HepG2 (cell line): ENCODE data around the gene ALPL. TPM values are rescaled to one million over a fixed set of nuclear protein-coding genes. Genes with fewer than 3 reads are reported as not detected.

Experiments used
- ATAC-seq: fragments of 200-7000 bp; cut with Tn5 transposase; 3 replicates; pipeline ENCODE4 v1.9.1; 2020; ENCODE audit warnings: mild to moderate bottlenecking, moderate library complexity
- BruUV-seq: library from RNA; stranded (reverse); fragments of 400-500 nt; replicated peaks from 2 replicates; lab custom pipeline; 2021; lab: Mats Ljungman, UMichigan
- CTCF ChIA-PET: fragments of 300-600 bp; formaldehyde crosslinking; extraction: SDS; loops from one replicate; lab custom pipeline; 2021; ENCODE audit warnings: low total read pairs, inconsistent platforms, low intra/inter-chr PET ratio; lab: Yijun Ruan, JAX
- POLR2A ChIA-PET: fragments of 350-600 bp; sonication (Branson Sonifier 250); formaldehyde crosslinking; loops from one replicate; lab custom pipeline; 2020; ENCODE audit warnings: antibody characterized with exemption, inconsistent platforms; lab: Yijun Ruan, JAX
- DNase-seq: peaks from one replicate; pipeline ENCODE4 v3.0.0-alpha.2; 2015; ENCODE audit warnings: low spot score
- FAIRE-seq: peaks from 3 replicates; lab custom pipeline; 2011; peaks lifted over from hg19 to GRCh38; lab: Jason Lieb, UNC
- H2AFZ ChIP-seq: one replicate; pipeline ENCODE4 v1.6.1; 2011; ENCODE audit warnings: low read length, inconsistent platforms
- H3K27ac ChIP-seq: fragments of 300-600 bp; 3 replicates; pipeline ENCODE4 v1.8.0; 2011; ENCODE audit warnings: mixed run types, mild to moderate bottlenecking, mixed read lengths, low read length, inconsistent platforms; ENCODE audit not compliant: insufficient read depth; ENCODE audit errors: extremely low read length
- H3K27me3 ChIP-seq, 2 experiments: fragments of 200-600 bp in 1 of 2; 2 replicates in 1 of 2; 3 replicates in 1 of 2; pipeline versions ENCODE4 v1.6.0 to v1.8.0; 2011; ENCODE audit warnings: low read length in 2 of 2, mild to moderate bottlenecking in 2 of 2, moderate library complexity in 2 of 2, inconsistent platforms in 1 of 2; ENCODE audit not compliant: insufficient read depth in 2 of 2, control insufficient read depth in 1 of 2
- H3K36me3 ChIP-seq, 2 experiments: fragments of 200-600 bp in 1 of 2; replicated peaks in 1 of 2; 2 replicates in 1 of 2; 3 replicates in 1 of 2; pipeline versions ENCODE4 v1.5.1 to v1.8.0; 2011; ENCODE audit warnings: low read length in 2 of 2, inconsistent platforms in 1 of 2; ENCODE audit not compliant: insufficient read depth in 2 of 2, control insufficient read depth in 1 of 2
- H3K4me1 ChIP-seq: 2 replicates; pipeline ENCODE4 v1.5.1; 2012; ENCODE audit warnings: low read length, inconsistent platforms; ENCODE audit not compliant: insufficient read depth
- H3K4me2 ChIP-seq: 2 replicates; pipeline ENCODE4 v1.6.0; 2011; ENCODE audit warnings: low read depth, low read length, inconsistent platforms
- H3K4me3 ChIP-seq, 3 experiments: fragments of 200-600 bp in 1 of 3; sonication (generic), shearing (Covaris generic) in 1 of 3; replicated peaks in 1 of 3; 2 replicates each; pipeline ENCODE4 v1.5.1; 2011 to 2016; ENCODE audit warnings: low read length in 3 of 3, inconsistent platforms in 2 of 3, low read depth in 2 of 3, mild to moderate bottlenecking in 2 of 3, control low read depth in 1 of 3, mixed read lengths in 1 of 3; ENCODE audit not compliant: insufficient read depth in 1 of 3
- H3K79me2 ChIP-seq: one replicate; pipeline ENCODE4 v1.6.1; 2011; ENCODE audit warnings: low read length, inconsistent platforms; ENCODE audit not compliant: insufficient read depth
- H3K9ac ChIP-seq: 2 replicates; pipeline ENCODE4 v1.6.0; 2011; ENCODE audit warnings: mild to moderate bottlenecking, low read depth, low read length, inconsistent platforms; ENCODE audit not compliant: insufficient read depth
- H3K9me3 ChIP-seq: 2 replicates; pipeline ENCODE4 v1.5.1; 2012; ENCODE audit warnings: mild to moderate bottlenecking, low read length
- H4K20me1 ChIP-seq: 2 replicates; pipeline ENCODE4 v1.6.0; 2011; ENCODE audit warnings: inconsistent platforms, mild to moderate bottlenecking, low read length, moderate library complexity; ENCODE audit not compliant: insufficient read depth
- BATF2 ChIP-seq: sonication (generic); formaldehyde crosslinking; IDR thresholded peaks from 2 replicates; pipeline ENCODE4 v1.8.0; 2022; ENCODE audit warnings: mild to moderate bottlenecking, missing genetic modification reagents, moderate library complexity
- BHLHE40 ChIP-seq: IDR thresholded peaks from 2 replicates; pipeline ENCODE4 v1.6.1; 2011; ENCODE audit warnings: low read length, improper control_type of control experiment
- HHEX ChIP-seq: IDR thresholded peaks from 2 replicates; pipeline ENCODE4 v1.6.1; 2016; ENCODE audit warnings: control low read depth
- HMGA1 ChIP-seq: sonication (generic); formaldehyde crosslinking; conservative IDR thresholded peaks from 2 replicates; pipeline ENCODE4 v1.4.0; 2020; ENCODE audit warnings: missing genetic modification reagents
- HNRNPLL ChIP-seq: fragments of 200-400 bp; formaldehyde crosslinking; IDR thresholded peaks from 2 replicates; pipeline ENCODE4 v1.6.1; 2017; ENCODE audit warnings: mild to moderate bottlenecking, low read depth, low read length; ENCODE audit not compliant: poor library complexity, severe bottlenecking
- IRX3 ChIP-seq: sonication (generic); formaldehyde crosslinking; IDR thresholded peaks from 2 replicates; pipeline ENCODE4 v1.8.1; 2023; ENCODE audit warnings: mild to moderate bottlenecking, low read depth, missing genetic modification reagents, borderline replicate concordance
- RAD21 ChIP-seq: fragments of 450-650 bp; formaldehyde crosslinking; IDR thresholded peaks from 2 replicates; pipeline ENCODE4 v1.5.0; 2020; ENCODE audit warnings: mild to moderate bottlenecking
- TSC22D2 ChIP-seq: sonication (generic); formaldehyde crosslinking; IDR thresholded peaks from 2 replicates; pipeline ENCODE4 v1.5.1; 2020; ENCODE audit warnings: missing genetic modification reagents, mild to moderate bottlenecking, borderline replicate concordance
- ZBTB2 ChIP-seq: sonication (generic); formaldehyde crosslinking; IDR thresholded peaks from 2 replicates; pipeline ENCODE4 v1.8.0; 2022; ENCODE audit warnings: low read depth, missing genetic modification reagents
- ZNF225 ChIP-seq: sonication (generic); formaldehyde crosslinking; IDR thresholded peaks from 2 replicates; pipeline ENCODE4 v1.4.0; 2020; ENCODE audit warnings: mild to moderate bottlenecking, missing genetic modification reagents
- ZNF468 ChIP-seq: sonication (generic); formaldehyde crosslinking; IDR thresholded peaks from 2 replicates; pipeline ENCODE4 v1.8.0; 2022; ENCODE audit warnings: mild to moderate bottlenecking, moderate library complexity, missing genetic modification reagents
- ZNF552 ChIP-seq: sonication (generic); formaldehyde crosslinking; IDR thresholded peaks from 2 replicates; pipeline ENCODE4 v1.9.0; 2022; ENCODE audit warnings: missing genetic modification reagents, mild to moderate bottlenecking, borderline replicate concordance
- ZNF784 ChIP-seq: sonication (generic); formaldehyde crosslinking; IDR thresholded peaks from 2 replicates; pipeline ENCODE4 v1.5.1; 2020; ENCODE audit warnings: missing genetic modification reagents, mild to moderate bottlenecking, borderline replicate concordance
- WGBS: methylation state at CpG from one replicate; pipeline ENCODE4 v1.1.6; 2017; ENCODE audit warnings: low lambda C conversion rate; 5-methylcytosine and 5-hydroxymethylcytosine counted together
- in situ Hi-C: cut with HindIII; loops from 2 replicates; pipeline ENCODE4 v1.10.0; 2017; ENCODE audit warnings: low pct_unique_long_range_greater_than_20kb; ENCODE audit not compliant: extremely low pct_ligation_motif_present
- intact Hi-C: fragments of 100-400 bp; cut with micrococcal nuclease; formaldehyde crosslinking; loops from one replicate; pipeline ENCODE4 v1.10.0; 2022; ENCODE audit not compliant: unreplicated experiment
- polyA plus RNA-seq, 8 experiments: library from polyadenylated mRNA; depleted of rRNA in 3 of 8; stranded (reverse) in 7 of 8; unstranded in 1 of 8; fragments of >200 nt; fragmentation: Illumina TruSeq in 4 of 8; extraction: Trizol in 4 of 8; gene quantifications; 2 replicates each; pipeline versions ENCODE4 v1.2.1 to v1.2.3, GENCODE V29; 2011 to 2016; ENCODE audit warnings: low read depth in 4 of 8, missing spikeins in 1 of 8, mixed read lengths in 1 of 8; ENCODE audit not compliant: insufficient read depth in 1 of 8
- total RNA-seq, 5 experiments: library from RNA; depleted of rRNA; stranded (reverse); fragments of >200 nt; fragmentation: Illumina TruSeq; extraction: Trizol; gene quantifications; 2 replicates each; pipeline ENCODE4 v1.2.3, GENCODE V29; 2016; ENCODE audit warnings: low read depth in 1 of 5

Gene ALPL
- total and polyA plus RNA-seq, 2 of the 13 experiments (the other 11 are each of a cell fraction or from before 2014, with no cell fraction given) = 0.12 TPM; not detected in 1

GRCh38 chr1:21552715-21553114 lies 43.5 kb downstream of the ALPL start (continued):
- TF ChIP-seq RAD21 (CRISPR knock-in tag) (no peak), ZNF784 (CRISPR knock-in tag) (no peak), ZNF468 (CRISPR knock-in tag) (no peak), ZNF552 (no peak), HNRNPLL (no peak), ZBTB2 (no peak), ZNF225 (CRISPR knock-in tag) (no peak), IRX3 (CRISPR knock-in tag) (no peak), TSC22D2 (CRISPR knock-in tag) (no peak)

DNA sequence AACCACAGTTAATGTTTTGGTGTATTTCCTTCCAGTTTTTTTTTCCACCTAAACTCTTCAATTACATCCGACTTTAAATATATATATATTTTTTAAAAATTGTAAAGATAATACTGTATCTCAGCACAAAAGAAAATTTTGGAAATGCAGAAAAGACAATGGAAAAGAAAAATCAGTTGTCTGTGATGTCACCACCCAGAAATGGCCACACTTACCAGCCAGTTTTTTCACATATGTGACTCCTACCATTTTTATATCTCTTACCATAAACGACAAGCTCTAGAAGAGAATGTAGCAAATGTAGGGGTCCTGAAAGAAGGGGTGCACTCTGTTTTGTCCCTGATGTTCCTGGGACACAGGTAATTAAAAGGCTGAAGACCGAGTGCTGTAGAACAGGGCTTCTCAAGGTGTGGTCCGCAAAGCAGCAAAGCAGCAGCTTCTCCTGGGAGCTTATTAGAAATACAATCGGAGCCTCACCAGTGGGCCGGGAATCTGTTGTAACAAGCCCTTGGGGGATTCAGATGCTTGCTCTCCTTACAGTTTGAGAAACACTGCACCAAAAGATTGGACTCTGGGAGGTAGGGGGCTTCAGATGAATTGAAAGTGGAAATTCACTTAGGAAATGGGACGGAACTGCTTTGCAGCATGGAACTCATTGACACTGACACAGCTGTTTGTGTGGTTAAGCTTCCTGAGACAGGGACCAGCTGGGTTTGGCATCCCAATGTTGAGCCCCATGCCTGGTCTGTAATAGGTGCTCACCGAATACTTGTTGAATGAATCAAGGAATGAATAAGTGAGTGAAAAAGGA lies 44.1 kb downstream of the ALPL start:
- Histone ChIP-seq H2AFZ (no peak overlapping the region), H3K36me3 (no peaks in the 10 kb centered on the region)
- FAIRE-seq = no peak
- CTCF ChIA-PET = no interaction called here
- 30% methylated on average over 7 of the region's 8 CpGs for WGBS
- no peak for ATAC-seq
- TF ChIP-seq BHLHE40 = no peak
- TF ChIP-seq BATF2 (CRISPR knock-in tag) = no peak
- no peak for TF ChIP-seq HHEX (CRISPR knock-in tag)
- no peak for TF ChIP-seq HMGA1 (CRISPR knock-in tag)
- TF ChIP-seq, all 625 proteins: peak for 0
- no peak for DNase-seq
- Histone ChIP-seq H4K20me1 (no peaks in the 10 kb centered on the region), H3K27ac (no peak overlapping the region), H3K4me3 (no peak overlapping the region), H3K27me3 (peaks cover 4 to 48% of the 10 kb centered on the region in 2 experiments; a peak in 4 of 5 replicates), H3K4me2 (no peak overlapping the region), H3K9me3 (no peaks in the 10 kb centered on the region), H3K4me1 (peaks cover 21% of the 10 kb centered on the region), H3K79me2 (no peaks in the 10 kb centered on the region), H3K9ac (no peak overlapping the region)
- in situ Hi-C loops (no loop called here), intact Hi-C loops (no loop called here)
- POLR2A ChIA-PET = no interaction called here
- BruUV-seq = no TSS peak
